ENCODE measurements around the gene WDR33.
A peak's percentile ranks its signal among the peaks of the same experiment; 100 is the strongest.

Gene WDR33

GRCh38 chr2:127810619-127811396 is at the start of gene WDR33:
TSS of gene WDR33 (minus strand) at chr2:127811171. CDS start at chr2:127770981, 40,190 bp downstream.
- TF ChIP-seq CTCF (IDR thresholded peaks at IDR 0.05; ENCODE audit: extremely low read depth, missing control alignments) = no peak
- DNase-seq (ENCODE audit: low spot score) = peak; percentile 92

- no peak for TF ChIP-seq CTCF (IDR thresholded peaks at IDR 0.05; ENCODE audit: extremely low read depth, missing control alignments)
Measured at GRCh38 chr2:127860130-127860529, 49.2 kb upstream of the WDR33 start.

GRCh38 chr2:127859712-127860085 is 48.7 kb upstream of the WDR33 start:
- DNase-seq (ENCODE audit: low spot score) = peak; percentile 52
- no peak for TF ChIP-seq CTCF (IDR thresholded peaks at IDR 0.05; ENCODE audit: extremely low read depth, missing control alignments)

More at GRCh38 chr2:127860130-127860529, 49.2 kb upstream of the WDR33 start:
- no peak for DNase-seq (ENCODE audit: low spot score)

- TF ChIP-seq CTCF (IDR thresholded peaks at IDR 0.05; ENCODE audit: extremely low read depth, missing control alignments) = no peak
- DNase-seq (ENCODE audit: low spot score) = peak; percentile 45
Measured at GRCh38 chr2:127857265-127857808, 46.4 kb upstream of the WDR33 start.

- no peak for TF ChIP-seq CTCF (IDR thresholded peaks at IDR 0.05; ENCODE audit: extremely low read depth, missing control alignments)
Measured at GRCh38 chr2:127853671-127854070, 42.7 kb upstream of the WDR33 start.

GRCh38 chr2:127852388-127852787 is 41.4 kb upstream of the WDR33 start:
- TF ChIP-seq CTCF (IDR thresholded peaks at IDR 0.05; ENCODE audit: extremely low read depth, missing control alignments) = no peak

More at GRCh38 chr2:127853671-127854070, 42.7 kb upstream of the WDR33 start:
- no peak for DNase-seq (ENCODE audit: low spot score)

GRCh38 chr2:127847931-127848330 is 37.0 kb upstream of the WDR33 start:
- DNase-seq (ENCODE audit: low spot score) = no peak

More at GRCh38 chr2:127852388-127852787, 41.4 kb upstream of the WDR33 start:
- no peak for DNase-seq (ENCODE audit: low spot score)

More at GRCh38 chr2:127847931-127848330, 37.0 kb upstream of the WDR33 start:
- no peak for TF ChIP-seq CTCF (IDR thresholded peaks at IDR 0.05; ENCODE audit: extremely low read depth, missing control alignments)
